Fibroblast of upper back skin (primary cell): ENCODE results near the gene HS3ST6.
A peak's percentile ranks its signal among the peaks of the same experiment; 100 is the strongest.

Experiments
- DNase-seq: peaks from one replicate; pipeline ENCODE4 v3.0.0-alpha.2; 2013

HS3ST6 gene

DNA sequence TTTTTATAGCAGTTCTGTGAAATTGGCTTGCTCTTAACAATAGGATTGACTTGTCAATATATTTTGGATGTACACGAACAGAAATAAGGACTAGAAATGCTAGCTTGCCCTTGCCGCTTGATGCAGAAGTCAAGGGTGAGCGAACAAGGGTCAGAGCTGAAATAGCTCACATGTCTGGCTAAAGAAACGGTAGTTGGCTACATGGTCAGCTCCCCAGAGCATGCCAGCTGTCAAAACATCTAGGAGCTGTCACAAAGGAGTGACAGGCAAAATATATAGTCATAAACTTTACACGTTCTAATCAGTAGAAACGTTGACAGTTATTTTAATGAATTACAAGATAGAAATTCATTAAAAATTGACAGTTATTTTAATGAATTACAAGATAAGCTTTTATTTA, 43.4 kb downstream of the HS3ST6 start:
- no peak for DNase-seq

DNA sequence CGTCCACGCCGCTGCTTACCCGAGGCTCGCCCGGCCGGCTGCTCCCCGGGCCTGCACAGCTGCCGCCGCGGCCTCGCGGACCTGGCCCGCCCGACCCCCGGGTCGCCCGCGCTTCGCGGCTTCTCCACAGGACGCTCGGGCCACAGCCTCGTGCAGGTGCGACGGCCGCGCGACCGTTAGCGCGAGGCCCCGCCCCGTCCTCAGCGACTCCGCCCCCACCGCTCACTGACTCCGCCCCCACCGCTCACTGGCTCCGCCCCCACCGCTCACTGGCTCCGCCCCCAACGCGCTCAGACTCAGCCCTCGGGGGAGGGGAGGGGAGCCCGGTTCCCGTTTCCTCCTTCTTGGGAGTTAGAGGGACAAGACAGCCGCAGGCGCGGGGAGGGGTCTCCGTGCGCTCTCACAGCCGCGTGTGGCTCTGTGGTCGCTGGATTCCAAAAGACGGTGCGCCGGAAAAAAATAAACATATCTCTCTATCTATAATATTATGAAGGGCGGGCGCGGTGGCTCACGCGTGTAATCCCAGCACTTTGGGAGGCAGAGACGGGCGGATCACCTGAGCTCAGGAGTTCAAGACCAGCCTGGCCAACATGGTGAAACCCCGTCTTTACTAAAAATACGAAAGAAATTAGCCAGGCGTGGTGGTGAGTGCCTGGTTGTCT, 46.1 kb downstream of the HS3ST6 start, which contains the start of gene MEIOB:
MEIOB (minus strand) TSS at position 191 of the 662 bp plus-strand sequence. CDS start 3,989 bp downstream, outside the sequence.
- DNase-seq = peak; percentile 40

DNA sequence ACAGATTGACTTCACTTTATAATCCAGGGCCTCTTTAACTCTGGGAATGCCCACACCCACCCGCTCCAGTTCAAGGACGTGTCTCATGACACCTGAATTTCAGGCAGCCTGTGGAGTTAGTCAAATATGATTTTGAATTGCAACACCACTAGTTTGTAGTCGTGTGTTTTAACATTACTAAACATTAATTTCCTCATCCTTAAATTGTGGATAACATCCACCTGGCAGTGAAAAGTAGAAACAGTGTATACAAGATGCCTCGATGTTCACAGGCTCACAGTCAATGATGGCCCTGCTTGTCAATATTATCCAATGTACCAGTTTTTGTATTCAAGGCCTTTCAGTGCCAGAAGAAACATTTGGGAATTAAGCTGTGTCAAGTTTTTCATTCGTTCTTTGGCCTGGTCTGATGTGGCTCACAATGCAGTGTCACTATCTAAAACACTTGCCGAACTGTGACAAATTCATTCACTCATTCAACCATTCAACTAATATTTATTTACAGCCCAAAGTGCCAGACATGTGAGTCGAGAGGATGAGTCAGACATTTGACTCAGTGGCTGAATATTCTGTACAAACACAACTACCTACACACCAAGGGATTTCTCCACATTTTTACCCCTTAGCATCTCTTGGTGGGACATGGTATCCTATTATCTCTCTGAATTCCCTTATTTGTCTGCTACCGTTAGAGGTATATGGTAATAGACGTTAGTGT, 47.7 kb downstream of the HS3ST6 start:
- DNase-seq = peak; percentile 56

DNA sequence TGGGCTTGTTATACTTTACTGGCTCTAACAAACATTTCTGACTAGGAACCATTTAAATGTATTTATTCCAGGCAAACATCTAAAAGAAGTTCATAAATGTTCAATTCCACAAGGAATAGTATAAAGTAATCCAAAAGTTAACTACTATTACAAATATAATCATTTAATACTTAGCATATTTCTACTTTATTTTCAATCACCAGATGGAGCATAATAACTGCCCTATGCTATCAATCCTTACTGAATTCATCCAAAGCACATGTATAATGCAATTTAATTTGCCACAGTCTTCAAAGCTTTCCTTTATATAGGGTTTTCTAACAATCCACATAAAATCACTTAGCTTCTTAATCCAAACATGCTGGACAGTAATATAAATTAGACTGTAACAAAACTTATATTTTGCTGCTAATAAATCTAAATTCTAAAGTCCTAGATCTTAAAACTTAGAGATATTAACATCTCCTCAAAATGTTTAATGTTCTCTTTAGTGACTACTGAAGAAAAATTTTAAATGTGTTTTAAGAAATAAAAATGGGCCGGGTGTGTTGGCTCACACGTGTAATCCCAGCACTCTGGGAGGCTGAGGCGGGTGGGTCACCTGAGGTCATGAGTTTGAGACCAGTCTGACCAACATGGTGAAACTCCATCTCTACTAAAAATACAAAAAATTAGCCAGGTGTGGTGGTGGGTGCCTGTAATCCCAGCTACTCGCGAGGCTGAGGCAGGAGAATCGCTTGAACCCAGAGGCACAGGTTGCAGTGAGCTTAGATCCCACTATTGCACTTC, 52.1 kb downstream of the HS3ST6 start:
- DNase-seq = no peak

DNA sequence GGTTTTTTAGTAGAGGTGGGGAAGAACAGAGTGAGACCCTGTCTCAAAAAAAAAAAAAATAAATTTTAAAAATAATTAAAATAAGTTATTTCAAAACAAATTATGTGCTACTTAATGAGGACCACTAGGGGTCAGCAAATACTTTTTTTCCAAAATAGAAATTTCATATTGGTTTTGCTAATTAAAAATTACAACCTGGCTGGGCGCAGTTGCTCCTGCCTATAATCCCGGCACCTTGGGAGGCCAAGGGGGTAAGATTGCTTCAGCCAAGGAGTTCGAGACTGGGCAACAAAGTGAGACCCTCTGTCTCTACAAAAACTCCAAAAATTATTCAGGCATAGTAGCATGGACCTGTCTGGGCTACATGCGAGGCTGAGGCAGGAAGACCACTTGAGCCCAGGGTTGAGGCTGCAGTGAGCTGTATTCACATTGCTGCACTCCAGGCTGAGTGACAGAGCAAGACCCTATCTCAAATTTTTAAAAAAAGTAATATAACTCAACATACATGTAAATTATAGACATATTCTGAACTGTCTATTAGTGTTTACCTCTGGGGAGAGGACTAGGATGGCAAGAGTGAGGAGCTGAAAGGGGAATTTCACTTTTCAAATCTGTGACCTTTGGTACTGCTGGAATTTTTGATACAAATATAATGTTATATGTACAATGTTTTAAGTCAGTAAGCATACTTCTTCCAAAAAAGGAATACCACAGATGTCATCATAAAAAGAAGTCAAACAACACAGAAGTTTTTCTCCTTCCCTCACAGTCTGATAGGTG, 54.3 kb downstream of the HS3ST6 start:
- DNase-seq = peak; percentile 36

DNA sequence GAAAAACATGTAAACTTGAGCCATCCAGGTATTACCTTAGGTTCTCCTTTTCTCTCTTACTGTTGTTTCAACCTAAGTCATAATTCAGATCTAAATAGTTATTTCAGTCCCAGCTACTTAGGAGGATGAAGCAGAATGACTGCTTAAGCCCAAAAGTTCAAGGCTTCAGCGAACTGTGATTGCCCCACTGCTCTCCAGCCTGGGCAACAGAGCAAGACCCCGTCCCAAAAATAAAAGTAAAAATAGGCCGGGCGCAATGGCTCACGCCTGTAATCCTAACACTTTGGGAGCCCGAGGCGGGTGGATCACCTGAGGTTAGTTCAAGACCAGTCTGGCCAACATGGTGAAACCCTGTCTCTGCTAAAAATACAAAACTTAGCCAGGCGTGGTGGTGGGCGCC, 55.8 kb downstream of the HS3ST6 start:
- DNase-seq = no peak

DNA sequence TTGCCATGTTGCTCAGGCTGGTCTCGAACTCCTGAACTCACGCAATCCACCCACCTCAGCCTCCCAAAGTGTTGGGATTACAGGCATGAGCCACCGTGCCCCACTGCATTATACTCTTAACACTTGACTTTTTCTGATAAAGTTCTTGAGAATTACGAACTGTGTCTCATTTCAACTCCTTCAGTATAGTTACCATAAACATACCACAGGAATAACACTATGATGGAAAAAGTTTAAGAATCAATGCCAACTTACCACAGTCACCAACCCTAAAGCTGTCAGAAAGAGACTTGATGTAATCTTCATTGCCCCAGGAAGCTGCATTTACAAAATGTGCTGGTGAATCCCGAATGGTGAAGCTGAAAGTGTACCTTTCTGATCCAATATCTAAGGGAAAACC, 56.5 kb downstream of the HS3ST6 start:
- no peak for DNase-seq
